ENCODE measurements around the gene KSR2. TPM values are rescaled to one million over a fixed set of nuclear protein-coding genes. Genes with fewer than 3 reads are reported as not detected.

KSR2 gene
- total RNA-seq, 2 donors from 2014 or later: 0.07 TPM; not detected in 1

DNA sequence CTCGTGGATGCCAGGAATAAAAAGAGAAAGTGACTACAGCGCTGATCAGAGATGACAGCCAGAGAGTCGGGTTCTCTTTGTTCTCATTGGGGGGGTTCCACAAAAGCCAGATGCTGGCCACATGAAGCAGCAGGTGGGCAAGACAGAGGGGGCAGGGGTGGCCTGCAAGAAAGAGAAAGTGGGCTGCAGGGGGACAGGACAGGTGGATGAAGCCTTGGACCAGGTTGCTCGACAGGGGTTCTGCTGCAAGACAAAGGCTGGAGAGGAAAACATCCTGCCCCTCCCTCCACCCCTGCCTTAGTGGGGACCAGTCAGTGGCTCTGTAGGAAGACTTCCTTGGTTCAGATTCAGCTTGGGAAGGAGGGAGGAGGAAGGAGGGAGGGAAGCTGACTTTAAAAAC, 126.2 kb downstream of the KSR2 start:
- ATAC-seq (ENCODE audit: insufficient number of reproducible peaks, low FRiP score, low read depth) (no peak), DNase-seq (ENCODE audit: low spot score) (no peak)
- no peak overlapping the region for H3K27ac ChIP-seq
- H3K4me3 ChIP-seq: no peak overlapping the region
- H3K27me3 ChIP-seq (replicated peaks; ENCODE audit: insufficient read depth): no peaks in the 10 kb centered on the region
- TF ChIP-seq, protein P1, sequence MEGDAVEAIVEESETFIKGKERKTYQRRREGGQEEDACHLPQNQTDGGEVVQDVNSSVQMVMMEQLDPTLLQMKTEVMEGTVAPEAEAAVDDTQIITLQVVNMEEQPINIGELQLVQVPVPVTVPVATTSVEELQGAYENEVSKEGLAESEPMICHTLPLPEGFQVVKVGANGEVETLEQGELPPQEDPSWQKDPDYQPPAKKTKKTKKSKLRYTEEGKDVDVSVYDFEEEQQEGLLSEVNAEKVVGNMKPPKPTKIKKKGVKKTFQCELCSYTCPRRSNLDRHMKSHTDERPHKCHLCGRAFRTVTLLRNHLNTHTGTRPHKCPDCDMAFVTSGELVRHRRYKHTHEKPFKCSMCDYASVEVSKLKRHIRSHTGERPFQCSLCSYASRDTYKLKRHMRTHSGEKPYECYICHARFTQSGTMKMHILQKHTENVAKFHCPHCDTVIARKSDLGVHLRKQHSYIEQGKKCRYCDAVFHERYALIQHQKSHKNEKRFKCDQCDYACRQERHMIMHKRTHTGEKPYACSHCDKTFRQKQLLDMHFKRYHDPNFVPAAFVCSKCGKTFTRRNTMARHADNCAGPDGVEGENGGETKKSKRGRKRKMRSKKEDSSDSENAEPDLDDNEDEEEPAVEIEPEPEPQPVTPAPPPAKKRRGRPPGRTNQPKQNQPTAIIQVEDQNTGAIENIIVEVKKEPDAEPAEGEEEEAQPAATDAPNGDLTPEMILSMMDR (IDR thresholded peaks at IDR 0.05): no peak
- H3K4me1 ChIP-seq (ENCODE audit: control insufficient read depth in 1 of 2, low read depth in 2 of 2): no peaks in the 10 kb centered on the region
- no peaks in the 10 kb centered on the region for H3K9me3 ChIP-seq
- H3K36me3 ChIP-seq: no peaks in the 10 kb centered on the region

GRCh38 chr12:117842220-117842619, 126.6 kb downstream of the KSR2 start:
- Histone ChIP-seq H3K9me3 (no peaks in the 10 kb centered on the region), H3K27ac (no peak overlapping the region), H3K4me3 (no peak overlapping the region), H3K27me3 (replicated peaks; ENCODE audit: insufficient read depth) (no peaks in the 10 kb centered on the region), H3K36me3 (no peaks in the 10 kb centered on the region), H3K4me1 (ENCODE audit: control insufficient read depth in 1 of 2, low read depth in 2 of 2) (no peaks in the 10 kb centered on the region)
- TF ChIP-seq, protein P1 (IDR thresholded peaks at IDR 0.05): no peak
- no peak for ATAC-seq (ENCODE audit: insufficient number of reproducible peaks, low FRiP score, low read depth)
- DNase-seq (ENCODE audit: low spot score): no peak

DNA sequence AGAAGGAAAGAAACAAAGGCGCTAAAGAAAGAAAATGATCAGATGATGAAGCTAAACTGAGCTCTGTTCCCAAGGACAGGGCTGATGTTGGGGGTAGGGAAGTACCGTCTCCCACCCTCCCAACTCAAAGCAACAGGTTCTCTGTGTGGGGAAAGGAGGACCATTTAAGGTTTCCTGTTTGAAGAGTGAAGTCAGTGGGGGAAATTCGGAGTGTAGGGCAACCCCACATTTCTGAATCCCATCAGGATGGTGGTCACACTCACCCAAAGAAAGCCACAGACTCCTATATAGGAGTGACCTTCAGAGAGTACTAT, 131.1 kb downstream of the KSR2 start:
- no peak for DNase-seq (ENCODE audit: low spot score)
- no peaks in the 10 kb centered on the region for H3K27me3 ChIP-seq (replicated peaks; ENCODE audit: insufficient read depth)
- ATAC-seq (ENCODE audit: insufficient number of reproducible peaks, low FRiP score, low read depth): no peak

DNA sequence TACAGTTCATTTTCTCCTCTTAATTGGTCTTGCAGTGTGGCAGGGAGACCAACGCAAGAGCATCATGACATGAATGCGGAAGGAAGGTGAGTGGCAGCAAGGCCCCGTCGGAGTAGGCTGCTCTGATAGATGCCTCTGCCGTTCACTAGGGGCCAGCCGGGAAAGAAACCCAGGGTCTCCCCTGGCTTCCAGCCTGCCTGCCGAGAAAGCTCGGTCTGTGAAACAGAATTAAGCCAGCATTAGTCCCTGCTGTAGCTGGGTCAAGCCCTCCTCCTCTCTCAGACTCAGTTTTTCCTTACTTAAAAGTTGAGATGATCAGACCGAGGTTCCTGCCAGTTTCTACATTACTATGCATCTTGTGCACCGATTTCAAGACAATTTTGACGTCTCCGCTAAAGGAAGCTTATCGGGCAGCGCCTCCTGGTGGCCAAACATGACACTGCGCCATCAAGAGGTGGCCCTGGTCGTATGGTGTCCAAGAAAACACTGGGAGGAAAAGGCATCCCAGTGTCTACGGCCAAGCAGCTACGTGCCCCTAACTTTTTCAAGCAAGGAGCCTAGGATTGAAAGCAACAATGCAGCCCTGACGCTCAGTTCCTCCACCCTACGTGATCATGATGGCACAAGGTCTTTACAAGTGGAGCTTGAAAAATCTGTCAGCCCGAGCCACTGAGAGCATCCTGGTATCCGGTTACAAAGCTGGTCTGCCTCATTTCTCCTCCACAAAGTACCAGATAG, 131.6 kb downstream of the KSR2 start:
- no peak overlapping the region for H3K27ac ChIP-seq
- H3K4me1 ChIP-seq (ENCODE audit: control insufficient read depth in 1 of 2, low read depth in 2 of 2): no peaks in the 10 kb centered on the region
- H3K36me3 ChIP-seq: no peaks in the 10 kb centered on the region
- TF ChIP-seq, protein P1 (IDR thresholded peaks at IDR 0.05): peak; percentile 92
- no peak overlapping the region for H3K4me3 ChIP-seq
- H3K9me3 ChIP-seq: no peaks in the 10 kb centered on the region
- no peak for DNase-seq (ENCODE audit: low spot score)
- no peak for ATAC-seq (ENCODE audit: insufficient number of reproducible peaks, low FRiP score, low read depth)
- no peaks in the 10 kb centered on the region for H3K27me3 ChIP-seq (replicated peaks; ENCODE audit: insufficient read depth)

More for the DNA sequence above, 131.1 kb downstream of the KSR2 start:
- Histone ChIP-seq H3K36me3 (no peaks in the 10 kb centered on the region), H3K4me1 (ENCODE audit: control insufficient read depth in 1 of 2, low read depth in 2 of 2) (no peaks in the 10 kb centered on the region), H3K9me3 (no peaks in the 10 kb centered on the region), H3K27ac (no peak overlapping the region), H3K4me3 (no peak overlapping the region)
- TF ChIP-seq, protein P1 (IDR thresholded peaks at IDR 0.05): no peak

DNA sequence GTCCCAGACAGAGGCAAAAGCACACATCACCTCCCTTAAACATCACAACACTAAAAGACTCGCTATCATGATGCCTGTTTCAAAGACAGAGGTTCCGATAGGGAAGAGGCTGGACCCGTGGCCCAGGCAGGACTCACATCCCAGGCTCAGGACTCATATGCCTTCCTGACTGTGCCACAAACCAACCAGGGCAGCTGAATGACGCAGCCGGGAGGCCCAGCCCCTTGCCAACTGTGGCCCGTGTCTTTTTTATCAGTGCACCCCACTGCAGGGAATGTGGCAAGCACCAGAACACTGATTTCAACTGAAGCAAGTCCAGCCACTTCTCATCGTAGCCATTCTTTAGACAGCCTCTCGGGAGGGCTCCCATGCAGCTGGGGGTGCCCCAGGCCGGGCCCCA, 132.3 kb downstream of the KSR2 start:
- Histone ChIP-seq H3K36me3 (no peaks in the 10 kb centered on the region), H3K27ac (no peak overlapping the region), H3K9me3 (no peaks in the 10 kb centered on the region), H3K4me3 (no peak overlapping the region), H3K4me1 (ENCODE audit: control insufficient read depth in 1 of 2, low read depth in 2 of 2) (no peaks in the 10 kb centered on the region), H3K27me3 (replicated peaks; ENCODE audit: insufficient read depth) (no peaks in the 10 kb centered on the region)
- TF ChIP-seq, protein P1 (IDR thresholded peaks at IDR 0.05): no peak
- DNase-seq (ENCODE audit: low spot score): no peak
- no peak for ATAC-seq (ENCODE audit: insufficient number of reproducible peaks, low FRiP score, low read depth)
